Epidermal melanocyte (primary cell): ENCODE measurements around the gene DCD.
A peak's percentile ranks its signal among the peaks of the same experiment; 100 is the strongest.

ENCODE experiments used
- DNase-seq: peaks from one replicate; pipeline ENCODE4 v3.0.0; 2011; ENCODE audit warnings: low spot score; ENCODE audit not compliant: insufficient read length

The DCD gene

DNA sequence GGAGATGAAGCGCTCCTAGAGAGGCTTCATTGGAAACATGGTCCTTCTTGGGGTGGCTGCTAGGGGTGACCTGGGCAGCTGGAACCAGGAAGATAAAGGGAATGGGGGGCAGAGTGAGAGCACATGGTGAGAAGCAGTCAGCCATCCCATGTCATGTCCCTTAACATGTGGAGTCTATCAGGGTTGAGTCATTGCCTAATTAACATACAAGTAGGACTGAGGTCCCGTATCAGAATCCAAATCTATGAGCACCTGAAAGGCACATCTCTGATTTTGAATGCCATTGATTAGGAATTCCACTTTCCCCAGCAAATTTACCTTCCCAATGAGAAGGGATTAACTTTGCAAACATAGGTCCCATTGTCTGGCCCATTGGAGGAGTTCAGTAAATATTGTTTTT is 39.4 kb downstream of the DCD start:
- no peak for DNase-seq

DNA sequence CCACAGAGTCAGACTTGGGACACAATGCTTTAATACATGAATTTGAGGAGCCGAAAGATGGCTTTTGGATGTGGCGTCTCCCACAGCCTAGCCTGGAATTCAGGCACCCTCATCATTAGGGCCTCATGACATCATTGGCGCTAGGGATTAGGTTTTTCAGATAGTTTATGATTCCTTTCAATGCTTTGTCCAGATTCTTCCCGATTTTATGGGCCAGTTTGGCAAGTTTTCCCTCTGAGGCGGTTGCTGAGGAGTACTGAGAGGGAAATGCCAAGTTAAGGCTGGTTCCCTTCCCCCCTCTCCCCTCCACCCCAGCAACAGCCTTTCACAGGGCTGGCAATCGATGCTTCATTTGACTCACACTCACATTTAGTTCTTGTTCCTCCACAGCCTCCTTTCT is 40.0 kb downstream of the DCD start:
- no peak for DNase-seq

DNA sequence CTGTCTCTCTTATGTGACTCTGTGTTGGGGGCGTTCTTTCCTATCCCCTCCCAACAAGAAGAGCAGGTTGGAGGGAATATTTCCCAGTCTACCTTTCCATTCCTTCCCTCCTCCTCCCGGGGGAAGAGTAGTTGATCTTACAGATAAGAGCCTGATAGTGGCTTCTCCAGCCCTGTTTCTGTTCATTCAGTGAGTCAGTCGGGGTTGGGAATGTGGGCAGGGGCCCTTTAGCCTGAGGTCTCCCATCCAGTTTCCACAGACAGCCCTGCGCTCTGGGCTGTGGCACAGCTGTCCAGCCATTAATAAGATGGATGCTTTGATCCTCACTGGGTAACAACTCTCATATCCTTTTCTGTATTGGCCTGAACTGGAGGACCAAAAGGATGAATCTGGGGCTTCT is 41.6 kb downstream of the DCD start:
- no peak for DNase-seq

DNA sequence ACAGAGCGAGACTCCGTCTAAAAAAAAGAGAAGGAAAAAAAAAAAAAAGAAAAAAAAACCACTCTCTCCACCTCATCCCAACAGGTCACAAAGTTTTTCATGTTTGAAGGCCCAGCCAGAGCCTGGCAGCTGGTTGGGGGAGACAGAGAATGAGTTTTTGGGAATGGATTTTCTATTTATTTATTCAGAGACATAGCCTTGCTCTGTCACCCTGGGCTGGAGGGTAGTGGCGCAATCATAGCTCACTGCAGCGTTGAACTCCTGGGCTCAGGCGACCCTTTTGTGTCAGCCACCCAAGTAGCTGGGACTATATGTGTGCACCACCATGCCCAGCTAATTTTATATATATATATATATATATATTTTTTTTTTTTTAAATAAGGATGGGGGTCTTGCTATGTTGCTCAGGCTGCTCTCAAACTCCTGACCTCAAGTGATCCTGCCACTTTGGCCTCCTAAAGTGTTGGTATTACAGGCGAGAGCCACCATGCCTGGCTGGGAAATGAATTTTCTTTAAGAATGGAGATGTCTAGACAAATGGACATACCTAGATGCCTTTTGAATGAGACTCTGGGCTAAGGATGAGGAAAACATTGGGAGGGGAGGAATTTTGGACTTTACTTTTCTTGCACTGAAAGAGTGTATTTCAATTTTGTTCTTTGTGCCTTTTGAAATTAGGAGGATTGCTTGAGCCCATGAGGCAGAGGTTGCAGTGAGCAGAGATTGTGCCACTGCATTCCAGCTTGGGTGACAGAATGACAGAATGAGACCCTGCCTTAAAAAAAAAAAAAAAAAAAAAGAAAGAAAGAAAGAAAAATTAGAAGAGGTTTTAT is 42.8 kb downstream of the DCD start:
- DNase-seq: no peak

DNA sequence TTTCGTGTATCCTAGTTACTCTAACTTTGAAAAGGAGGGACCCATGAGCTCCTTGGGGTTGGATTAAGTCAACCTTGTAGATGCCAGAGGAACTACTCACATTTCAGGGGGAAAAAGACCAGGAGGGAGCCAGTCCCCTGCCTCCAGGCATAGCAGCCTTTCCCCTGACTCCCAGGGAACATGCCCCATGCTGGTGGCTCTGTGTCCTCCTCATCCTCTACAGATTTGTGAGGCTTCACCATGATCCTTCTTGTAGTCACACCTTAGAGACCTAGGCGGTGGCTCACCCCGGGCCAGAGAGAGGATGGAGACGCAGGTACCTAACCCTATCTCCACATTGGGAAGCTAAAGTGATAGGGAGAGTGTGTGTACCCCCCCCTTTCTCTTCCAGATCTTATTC is 43.7 kb downstream of the DCD start:
- no peak for DNase-seq

DNA sequence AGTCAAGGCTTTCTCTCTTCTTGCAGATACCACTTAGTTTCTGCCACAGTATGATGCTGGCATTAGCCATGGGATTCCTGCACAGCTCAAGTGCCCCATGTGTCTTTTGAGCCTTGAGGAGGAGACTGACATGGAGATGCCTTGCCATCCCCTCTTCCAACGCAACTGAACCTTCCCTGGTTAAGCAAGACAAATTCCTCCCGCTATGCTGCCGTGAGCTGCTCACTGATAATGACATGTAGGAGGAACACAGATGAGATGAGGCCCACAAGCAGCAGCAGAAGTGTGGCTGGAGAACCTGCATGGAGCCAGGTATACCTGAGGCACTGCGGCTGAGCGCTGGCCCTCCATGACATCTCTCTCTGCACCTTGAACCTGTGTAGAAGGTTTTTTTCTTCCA is 44.3 kb downstream of the DCD start:
- no peak for DNase-seq

DNA sequence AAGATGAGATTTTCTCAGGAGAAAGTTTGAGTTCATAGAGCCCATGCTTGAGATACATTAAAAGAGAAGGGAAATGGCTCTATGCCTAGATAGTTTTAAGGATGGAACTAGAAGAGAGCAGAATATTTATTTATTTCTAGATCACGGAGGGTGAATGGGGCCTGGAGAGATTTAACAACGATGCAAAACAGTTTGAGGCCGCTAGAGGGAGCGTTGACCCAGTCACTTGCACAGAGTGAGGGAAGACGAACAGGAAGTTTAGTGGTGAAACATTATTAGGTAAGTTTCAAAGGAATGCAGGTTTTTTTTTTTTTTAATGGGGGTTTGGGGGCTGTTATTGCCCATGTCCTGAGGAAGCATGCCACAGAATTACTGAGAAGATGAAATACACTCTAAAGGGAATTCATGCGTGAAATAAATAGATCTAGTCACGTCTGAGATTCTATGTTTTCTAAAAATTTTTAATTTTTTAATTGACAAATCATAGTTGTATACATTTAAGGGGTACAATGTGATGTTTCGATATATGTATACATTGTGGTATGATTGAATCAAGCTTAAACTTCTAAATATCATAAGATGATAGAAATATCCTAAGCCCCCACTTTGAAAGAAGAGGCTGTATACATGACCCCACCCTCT is 44.9 kb downstream of the DCD start:
- DNase-seq: peak; percentile 71

DNA sequence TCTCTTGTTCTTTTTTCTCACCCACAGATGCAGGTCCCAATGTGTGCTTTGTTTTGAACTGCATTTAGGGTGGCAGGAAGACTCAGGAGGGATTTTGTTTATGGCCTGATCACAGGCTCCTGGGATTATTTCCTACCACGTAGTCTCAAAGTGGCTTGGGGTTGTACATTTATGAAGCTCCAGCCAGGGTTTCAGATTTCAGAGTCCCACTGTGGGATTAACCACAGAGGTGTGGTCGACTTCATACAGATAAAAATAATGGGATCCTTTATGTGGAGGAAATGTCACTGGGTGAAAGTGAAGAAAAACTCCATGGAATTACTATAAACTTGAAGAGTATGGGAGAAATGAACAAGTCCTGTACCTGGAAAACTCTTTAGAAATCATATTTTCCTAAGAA is 45.5 kb downstream of the DCD start:
- no peak for DNase-seq

DNA sequence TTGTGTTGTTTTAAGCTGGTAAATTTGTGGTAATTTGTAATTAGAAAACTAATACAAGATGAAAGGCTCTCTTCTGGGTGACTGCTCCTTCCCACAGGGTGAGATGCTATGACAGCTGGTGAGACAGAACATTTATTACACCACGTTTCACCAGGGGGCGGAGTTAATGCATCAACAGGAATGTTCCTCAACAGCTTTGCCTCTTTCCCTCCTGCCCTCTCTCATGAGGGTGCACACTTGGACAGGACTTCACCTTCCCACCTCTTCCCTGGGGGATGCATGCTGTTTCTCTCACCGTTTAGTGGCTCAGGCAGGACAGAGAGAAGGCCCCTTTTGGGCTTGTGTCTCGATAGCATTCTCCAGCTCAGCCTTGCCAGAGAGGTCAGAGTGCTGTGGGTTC is 46.3 kb downstream of the DCD start:
- no peak for DNase-seq

DNA sequence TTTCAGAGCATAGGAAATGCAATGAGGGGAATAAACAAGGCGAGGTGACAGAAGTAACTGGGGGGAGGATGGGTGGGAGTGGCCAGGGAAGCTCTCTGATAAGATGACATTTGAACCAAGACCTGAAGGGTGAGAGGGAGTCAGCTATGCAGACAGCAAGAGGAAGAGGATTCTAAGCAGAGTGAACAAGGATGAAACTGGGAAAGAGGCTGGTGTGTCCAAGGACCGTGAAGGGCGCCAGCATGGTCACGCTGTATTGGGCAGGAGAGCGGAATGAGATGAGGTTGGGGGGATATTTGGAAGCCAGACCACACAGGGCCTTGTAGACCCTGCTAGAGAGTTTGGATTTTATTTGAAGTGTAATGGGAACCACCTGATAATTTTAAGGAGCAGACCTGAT is 49.2 kb downstream of the DCD start:
- no peak for DNase-seq

DNA sequence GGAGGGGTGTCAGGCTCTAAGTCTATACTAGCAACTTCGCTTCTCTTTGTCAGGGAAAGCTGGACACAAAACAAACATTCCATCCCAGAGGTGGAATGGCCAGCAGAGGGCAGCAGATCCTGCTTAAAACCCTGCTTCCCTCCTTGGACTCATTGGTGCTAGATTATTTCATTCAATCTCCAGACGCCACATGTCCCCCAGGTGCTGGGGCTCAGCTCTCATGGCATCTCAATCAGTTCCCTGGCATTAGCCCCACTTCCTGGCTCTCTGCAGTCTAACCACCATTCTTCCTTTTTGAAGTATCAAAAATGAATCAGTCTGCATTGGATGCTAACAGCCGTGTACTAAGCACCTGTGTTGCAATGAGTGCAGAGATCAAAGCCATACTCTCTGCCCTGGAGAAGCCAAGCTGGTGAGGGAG is 51.6 kb downstream of the DCD start:
- DNase-seq: peak; percentile 57

DNA sequence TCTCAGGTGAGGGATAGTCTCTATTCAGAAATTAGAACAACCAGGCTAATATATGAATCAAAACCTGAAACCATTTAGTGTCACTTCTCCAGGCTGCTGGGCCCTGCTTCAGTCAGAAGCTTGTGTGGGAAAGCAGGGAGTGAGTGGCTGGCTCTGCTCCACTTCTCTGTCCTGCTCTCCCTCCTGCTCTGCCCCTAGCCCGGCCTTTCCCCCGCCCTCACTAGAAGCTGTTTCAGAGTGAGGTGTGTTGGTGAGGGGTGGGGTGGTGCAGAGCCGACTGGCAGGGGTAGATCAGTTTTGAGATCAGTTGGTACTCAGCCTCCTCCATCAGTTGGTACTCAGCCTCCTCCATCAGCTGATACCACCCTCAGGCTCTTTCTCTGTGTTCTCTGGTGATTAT is 52.7 kb downstream of the DCD start:
- DNase-seq: no peak
